Panc1 (cell line): Measurements from ENCODE around the gene MTPN. TPM values are rescaled to one million over a fixed set of nuclear protein-coding genes. Genes with fewer than 3 reads are reported as not detected.

Experiments used
- ATAC-seq: fragments of 200-7000 bp; cut with Tn5 transposase; 2 replicates; pipeline ENCODE4 v1.9.1; 2020; ENCODE audit warnings: mild to moderate bottlenecking, moderate library complexity
- BruUV-seq: library from RNA; stranded (reverse); fragments of 400-500 nt; replicated peaks from 2 replicates; lab custom pipeline; 2021; lab: Mats Ljungman, UMichigan
- CTCF ChIA-PET: fragments of 300-600 bp; sonication (Branson Sonifier 250); formaldehyde crosslinking; loops from one replicate; lab custom pipeline; 2022; ENCODE audit warnings: antibody characterized with exemption; lab: Charles Lee
- POLR2A ChIA-PET: fragments of 300-600 bp; sonication (Branson Sonifier 250); formaldehyde crosslinking; loops from one replicate; lab custom pipeline; 2022; ENCODE audit warnings: antibody characterized with exemption; lab: Charles Lee
- DNase-seq: peaks from one replicate; pipeline ENCODE4 v3.0.0-alpha.2; 2010; ENCODE audit warnings: low read depth, low spot score
- H3K27ac ChIP-seq: 2 replicates; pipeline ENCODE4 v1.5.1; 2011; ENCODE audit warnings: mild to moderate bottlenecking, low read length, inconsistent platforms
- H3K27me3 ChIP-seq: fragments of 200-500 bp; sonication (Bioruptor generic); 2 replicates; pipeline ENCODE4 v1.6.0; 2014; ENCODE audit warnings: low read length, inconsistent platforms; ENCODE audit not compliant: control insufficient read depth, insufficient read depth
- H3K36me3 ChIP-seq: fragments of 200-500 bp; sonication (Bioruptor generic); 2 replicates; pipeline ENCODE4 v1.5.1; 2014; ENCODE audit warnings: inconsistent platforms, mild to moderate bottlenecking, low read length, moderate library complexity; ENCODE audit not compliant: control insufficient read depth, insufficient read depth
- H3K4me1 ChIP-seq: 2 replicates; pipeline ENCODE4 v1.5.1; 2011; ENCODE audit warnings: inconsistent platforms, mild to moderate bottlenecking, low read length, moderate library complexity; ENCODE audit not compliant: control insufficient read depth, insufficient read depth
- H3K4me3 ChIP-seq, 2 experiments: 2 replicates each; pipeline ENCODE4 v1.5.1; 2011 to 2012; ENCODE audit warnings: low read depth in 2 of 2, low read length in 2 of 2, mild to moderate bottlenecking in 2 of 2, inconsistent platforms in 1 of 2, moderate library complexity in 1 of 2
- H3K9me3 ChIP-seq: fragments of 200-500 bp; sonication (Bioruptor generic); 2 replicates; pipeline ENCODE4 v1.5.1; 2014; ENCODE audit warnings: low read depth, mild to moderate bottlenecking, inconsistent platforms, low read length, moderate library complexity; ENCODE audit not compliant: control insufficient read depth, insufficient read depth
- CTCF ChIP-seq: fragments of 450-650 bp; IDR thresholded peaks from 2 replicates; pipeline ENCODE4 v1.5.1; 2017; ENCODE audit warnings: mild to moderate bottlenecking
- POLR2AphosphoS5 ChIP-seq: IDR thresholded peaks from 2 replicates; pipeline ENCODE4 v1.6.1; 2012; ENCODE audit warnings: mild to moderate bottlenecking, low read depth, low read length, moderate library complexity
- REST ChIP-seq, 2 experiments: IDR thresholded peaks; 2 replicates each; pipeline ENCODE4 v1.6.1; 2011 to 2012; ENCODE audit warnings: low read depth in 2 of 2, control low read depth in 1 of 2, low read length in 1 of 2, mild to moderate bottlenecking in 1 of 2, moderate library complexity in 1 of 2; ENCODE audit not compliant: insufficient read depth in 1 of 2
- SIN3A ChIP-seq: IDR thresholded peaks from 2 replicates; pipeline ENCODE4 v1.6.1; 2012; ENCODE audit warnings: low read depth, mild to moderate bottlenecking, low read length, moderate library complexity, borderline replicate concordance; ENCODE audit not compliant: insufficient read depth
- TCF7L2 ChIP-seq: IDR thresholded peaks from 2 replicates; pipeline ENCODE4 v1.6.1; 2011; ENCODE audit warnings: mild to moderate bottlenecking, low read depth, low read length, inconsistent platforms
- in situ Hi-C: cut with HindIII; loops from 2 replicates; pipeline ENCODE4 v1.10.0; 2016; ENCODE audit warnings: low sequenced_read_pairs, low pct_unique_long_range_greater_than_20kb
- intact Hi-C: fragments of 100-400 bp; cut with micrococcal nuclease; formaldehyde crosslinking; loops from one replicate; pipeline ENCODE4 v1.10.0; 2022; ENCODE audit not compliant: unreplicated experiment
- total RNA-seq: library from RNA; stranded (reverse); gene quantifications from one replicate; pipeline ENCODE4 v1.2.1, GENCODE V29; 2021; ENCODE audit not compliant: unreplicated experiment

Gene MTPN
- total RNA-seq, 1 experiment from 2014 or later, result 177 TPM

- Histone ChIP-seq H3K27ac (no peak overlapping the region), H3K4me3 (no peak overlapping the region), H3K4me1 (peaks cover 14% of the 10 kb centered on the region; the same call in 1 of the 2 replicates), H3K27me3 (no peaks in the 10 kb centered on the region), H3K36me3 (peaks cover 15% of the 10 kb centered on the region), H3K9me3 (no peaks in the 10 kb centered on the region)
- ChIA-PET POLR2A (no interaction called here), CTCF (no interaction called here)
- in situ Hi-C loops, result no loop called here
- TF ChIP-seq TCF7L2, result no peak
- no peak for TF ChIP-seq SIN3A
- no peak for TF ChIP-seq CTCF
- no peak for TF ChIP-seq POLR2AphosphoS5
- no peak for TF ChIP-seq REST (IDR thresholded peaks at IDR 0.05; ENCODE audit: insufficient read depth in 1 of 2, low read depth in 2 of 2, low read length in 1 of 2)
- no peak for ATAC-seq
- intact Hi-C loops, result no loop called here
- no peak for DNase-seq
- BruUV-seq, result no TSS peak
Measured at GRCh38 chr7:135946289-135947055, 30.7 kb downstream of the MTPN start.

- intact Hi-C loops (no loop called here), in situ Hi-C loops (no loop called here)
- Histone ChIP-seq H3K9me3 (no peaks in the 10 kb centered on the region), H3K4me1 (peaks cover 14% of the 10 kb centered on the region; the same call in 1 of the 2 replicates), H3K27ac (no peak overlapping the region), H3K4me3 (no peak overlapping the region), H3K27me3 (no peaks in the 10 kb centered on the region), H3K36me3 (peaks cover 8% of the 10 kb centered on the region)
- TF ChIP-seq REST (IDR thresholded peaks at IDR 0.05; ENCODE audit: insufficient read depth in 1 of 2, low read depth in 2 of 2, low read length in 1 of 2) (no peak), POLR2AphosphoS5 (no peak), SIN3A (no peak), CTCF (no peak), TCF7L2 (no peak)
- ChIA-PET CTCF (no interaction called here), POLR2A (no interaction called here)
- BruUV-seq, result no TSS peak
- no peak for ATAC-seq
- DNase-seq, result no peak
Measured at GRCh38 chr7:135944753-135945152, 32.4 kb downstream of the MTPN start.
